Measurements from ENCODE around the gene TRRAP.

- no peak for TF ChIP-seq POLR2A (IDR thresholded peaks at IDR 0.05; ENCODE audit: low read length)
- TF ChIP-seq GATA1 (IDR thresholded peaks at IDR 0.05; ENCODE audit: low read depth, low read length): no peak
Observed at GRCh38 chr7:98945852-98946251, 67.5 kb downstream of the TRRAP start.

All from erythroblast (primary cell).